SW480 (cell line): ENCODE data around the gene TEX261.
A peak's percentile ranks its signal among the peaks of the same experiment; 100 is the strongest.

Source experiments
- DNase-seq: peaks from one replicate; pipeline ENCODE4 v3.0.0-alpha.2; 2016; ENCODE audit warnings: low spot score

The TEX261 gene

GRCh38 chr2:70959271-70959761, 35.4 kb downstream of the TEX261 start:
- no peak for DNase-seq

- DNase-seq: no peak
Observed at GRCh38 chr2:70958759-70959158, 35.9 kb downstream of the TEX261 start.

- no peak for DNase-seq
Observed at GRCh38 chr2:70957798-70958197, 36.9 kb downstream of the TEX261 start.

- DNase-seq: no peak
Observed at GRCh38 chr2:70956141-70956540, 38.5 kb downstream of the TEX261 start.

GRCh38 chr2:70954886-70955285, 39.8 kb downstream of the TEX261 start:
- no peak for DNase-seq

- no peak for DNase-seq
Observed at GRCh38 chr2:70949086-70949485, 45.6 kb downstream of the TEX261 start.

GRCh38 chr2:70948337-70949003, 46.2 kb downstream of the TEX261 start:
- DNase-seq: peak; percentile 57

- no peak for DNase-seq
Observed at GRCh38 chr2:70947556-70948184, 47.0 kb downstream of the TEX261 start.

GRCh38 chr2:70946832-70947442, 47.7 kb downstream of the TEX261 start:
- DNase-seq: peak; percentile 54

GRCh38 chr2:70944111-70944690, 50.5 kb downstream of the TEX261 start:
- DNase-seq: no peak

- DNase-seq: no peak
Observed at GRCh38 chr2:70943205-70943871, 51.3 kb downstream of the TEX261 start.

GRCh38 chr2:70942396-70943204, 52.1 kb downstream of the TEX261 start:
- no peak for DNase-seq

- no peak for DNase-seq
Observed at GRCh38 chr2:70941701-70942100, 53.0 kb downstream of the TEX261 start.

- no peak for DNase-seq
Observed at GRCh38 chr2:70941186-70941585, 53.5 kb downstream of the TEX261 start.

GRCh38 chr2:70939839-70940580, 54.7 kb downstream of the TEX261 start:
- no peak for DNase-seq

- no peak for DNase-seq
Observed at GRCh38 chr2:70939001-70939838, 55.5 kb downstream of the TEX261 start.

- no peak for DNase-seq
Observed at GRCh38 chr2:70938586-70938950, 56.1 kb downstream of the TEX261 start.

GRCh38 chr2:70937866-70938585, 56.6 kb downstream of the TEX261 start:
- DNase-seq: no peak
